OCI-LY7 (cell line): Measurements from ENCODE around the gene THRB.

Experiments
- CTCF ChIP-seq: fragments of 200-600 bp; sonication (generic); conservative IDR thresholded peaks from 2 replicates; pipeline ENCODE4 v1.5.1; 2014; ENCODE audit warnings: mild to moderate bottlenecking, antibody characterized with exemption, low read length, moderate library complexity, mixed read lengths
- EZH2phosphoT487 ChIP-seq: fragments of 200-600 bp; sonication (generic); IDR thresholded peaks from 2 replicates; pipeline ENCODE4 v1.6.1; 2018; ENCODE audit warnings: low read depth, borderline replicate concordance, mild to moderate bottlenecking, mixed run types, antibody characterized with exemption, low read length, moderate library complexity, mixed read lengths

- TF ChIP-seq CTCF: no peak
- TF ChIP-seq EZH2phosphoT487: no peak
Measured at GRCh38 chr3:24498796-24499195, 4.1 kb upstream of the THRB start.
